Left hindlimb (tissue), 1 donor: ENCODE measurements around the gene TCF12.
"Not testable (repeated sequence)": the region's sequence is repeated elsewhere in the genome, so short reads cannot be mapped to it uniquely, and the experiment has no call there.

Experiments
- DNase-seq: peaks from one replicate; pipeline ENCODE4 v3.0.0-alpha.2; 2018

Gene TCF12

GRCh38 chr15:56948764-56949101 is 30.3 kb downstream of the TCF12 start:
- DNase-seq = no peak

DNA sequence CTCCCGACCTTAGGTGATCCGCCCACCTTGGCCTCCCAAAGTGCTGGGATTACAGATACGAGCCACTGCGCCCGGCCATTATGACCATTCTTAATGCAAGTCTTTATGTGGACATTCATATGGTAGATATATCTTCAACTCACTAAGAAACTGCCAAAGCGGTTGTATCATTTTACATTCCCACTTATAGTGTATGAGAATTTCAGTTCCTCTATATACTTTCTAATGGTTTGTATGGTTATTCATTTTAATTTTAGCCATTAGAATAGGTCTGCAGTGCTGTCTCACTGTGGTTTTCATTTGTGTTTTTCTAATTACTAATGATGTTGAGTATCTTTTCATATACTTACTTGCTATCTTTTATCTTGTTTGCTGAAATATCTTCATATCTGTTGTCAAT is 32.5 kb downstream of the TCF12 start:
- no peak for DNase-seq

GRCh38 chr15:56953790-56954189 is 35.3 kb downstream of the TCF12 start:
- no peak for DNase-seq

- DNase-seq = not testable (repeated sequence)
Observed at GRCh38 chr15:56955011-56955410, 36.6 kb downstream of the TCF12 start.

DNA sequence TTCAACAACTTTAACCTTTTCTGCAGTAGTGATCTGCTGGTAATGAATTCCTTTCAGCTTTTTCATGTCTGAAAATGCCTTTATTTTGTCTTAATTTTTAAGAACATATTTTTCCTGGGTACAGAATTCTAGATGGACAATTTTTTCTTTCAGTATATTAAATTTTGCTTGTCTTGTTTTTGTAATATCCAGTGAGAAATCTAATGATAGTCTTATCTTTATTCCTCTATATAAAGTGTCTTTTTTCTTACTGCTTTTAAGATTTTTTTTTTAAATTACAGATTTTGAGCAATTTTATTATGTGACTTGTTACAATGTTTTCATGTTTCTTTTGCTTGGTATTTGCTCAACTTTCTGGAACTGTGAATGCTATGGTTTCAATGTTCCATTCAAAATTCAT is 38.1 kb downstream of the TCF12 start:
- no peak for DNase-seq

DNA sequence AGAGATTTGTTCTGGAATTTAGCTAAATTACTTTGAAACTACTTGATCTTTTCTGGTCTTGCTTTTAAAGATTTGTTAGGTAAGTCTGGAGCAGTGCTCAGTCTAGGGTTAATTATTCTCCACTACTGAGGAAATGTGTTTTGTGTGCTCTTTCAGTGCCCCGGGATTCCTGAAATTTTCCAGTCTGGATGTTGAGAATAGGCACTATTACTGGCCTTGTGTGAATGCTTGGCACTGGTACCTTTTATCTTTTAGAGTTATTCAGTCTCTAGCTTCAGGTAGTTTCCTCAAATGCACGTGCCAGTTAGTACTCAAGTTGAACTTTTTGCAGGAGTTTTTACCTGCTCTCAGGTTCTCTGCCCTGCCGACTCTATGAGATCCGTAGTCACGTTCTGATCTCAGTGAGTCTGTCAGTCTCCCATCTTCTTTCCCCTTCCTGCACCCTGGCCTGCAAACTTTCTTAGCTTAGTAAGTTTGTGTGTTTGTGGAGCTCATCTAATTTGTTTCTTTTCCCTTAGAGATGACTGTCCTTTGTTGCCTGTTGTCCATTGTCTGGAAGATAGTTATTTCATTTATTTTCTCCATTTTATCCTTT is 39.5 kb downstream of the TCF12 start:
- DNase-seq = no peak

GRCh38 chr15:56959318-56959648 is 40.8 kb downstream of the TCF12 start:
- no peak for DNase-seq

DNA sequence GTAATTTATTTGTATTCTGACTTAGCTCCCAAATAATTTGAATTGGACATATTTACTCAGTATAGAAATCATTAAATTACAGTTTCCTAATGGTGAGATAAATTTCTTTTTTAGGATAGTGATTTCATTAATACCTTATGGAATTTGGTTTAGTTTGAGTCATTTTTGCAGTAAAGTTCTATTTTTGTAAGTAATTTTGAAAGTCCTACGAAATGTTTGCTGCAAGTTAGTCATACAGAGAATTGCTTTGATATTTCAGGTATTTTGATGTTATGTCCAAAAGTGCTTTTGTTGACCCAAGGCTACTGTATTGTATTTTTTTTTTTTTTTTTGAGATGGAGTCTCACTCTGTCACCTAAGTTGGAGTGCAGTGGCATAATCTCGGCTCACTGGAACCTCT is 41.7 kb downstream of the TCF12 start:
- no peak for DNase-seq

DNA sequence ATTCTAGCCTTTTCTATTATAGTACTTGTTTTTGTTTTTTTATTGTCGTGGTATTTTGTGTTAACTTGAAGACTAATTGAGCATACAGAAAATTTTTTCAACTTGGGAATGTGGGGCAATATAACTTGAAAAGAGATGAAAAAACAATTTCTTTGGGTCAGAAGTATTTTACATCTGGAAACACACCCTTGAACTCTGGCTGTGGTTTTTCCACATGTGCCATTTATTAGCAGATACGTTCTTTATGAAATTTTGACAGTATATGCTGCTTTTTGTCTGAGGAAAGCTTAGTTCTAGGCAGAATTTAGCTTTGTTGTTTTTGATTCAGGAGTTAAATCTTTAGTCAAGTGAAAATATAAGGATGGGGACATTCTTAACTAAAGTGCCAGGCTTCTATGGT is 44.7 kb downstream of the TCF12 start:
- DNase-seq = no peak

DNA sequence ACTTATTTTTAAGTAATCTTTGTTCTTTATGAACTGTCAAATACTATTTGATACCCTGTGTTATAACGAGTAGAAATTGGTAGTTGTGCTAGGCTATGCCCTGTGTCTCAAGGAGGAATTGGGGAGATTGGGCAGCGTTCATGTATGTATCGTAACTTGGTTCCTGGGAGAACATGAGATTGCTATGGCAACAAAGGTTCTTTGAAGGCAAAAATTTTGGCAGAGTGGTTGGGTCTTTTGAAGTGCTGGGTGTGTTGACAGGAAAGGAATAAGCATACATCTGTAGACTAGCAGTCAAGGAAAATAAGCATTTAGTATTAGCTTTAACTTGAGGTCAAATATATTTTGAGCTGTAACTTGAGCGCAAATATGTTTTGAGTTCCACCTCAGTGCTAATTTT is 45.3 kb downstream of the TCF12 start:
- DNase-seq = no peak

- DNase-seq = no peak
Observed at GRCh38 chr15:56964182-56964581, 45.7 kb downstream of the TCF12 start.

DNA sequence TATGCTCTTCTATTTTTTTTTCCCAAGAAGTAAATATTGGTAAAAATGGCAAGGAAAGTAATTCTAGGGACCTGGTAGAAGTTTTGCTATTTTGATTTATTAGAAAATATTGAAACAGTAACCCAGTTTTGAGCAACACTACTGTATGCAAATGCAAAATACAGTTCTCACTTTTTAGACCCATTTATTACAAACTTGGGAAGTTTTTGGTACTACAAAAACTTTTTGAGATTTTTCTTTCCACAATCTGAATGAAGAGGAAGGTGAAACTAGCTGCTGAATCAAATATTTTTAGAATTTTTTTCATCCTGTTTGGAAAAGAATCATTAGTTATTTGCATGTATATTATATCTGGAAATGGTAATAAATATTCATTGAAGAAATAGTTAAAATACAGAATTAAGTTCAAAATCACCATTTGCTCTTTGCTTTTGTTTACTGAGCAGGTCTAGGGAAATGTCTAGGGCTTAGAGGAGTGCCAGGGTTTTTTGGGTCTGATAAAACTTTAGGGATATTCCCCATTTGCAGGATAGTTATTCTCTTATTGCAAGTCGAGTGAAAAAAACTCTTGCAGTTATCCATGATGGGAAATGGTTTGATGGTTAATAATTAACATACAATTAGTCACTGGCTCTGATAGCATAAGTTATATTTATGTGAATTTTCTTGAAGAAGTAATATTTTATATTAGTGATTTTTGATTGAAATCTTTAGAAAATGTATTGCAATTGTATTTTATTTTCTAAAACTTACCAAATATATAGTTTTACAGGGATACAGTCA is 47.0 kb downstream of the TCF12 start:
- no peak for DNase-seq

DNA sequence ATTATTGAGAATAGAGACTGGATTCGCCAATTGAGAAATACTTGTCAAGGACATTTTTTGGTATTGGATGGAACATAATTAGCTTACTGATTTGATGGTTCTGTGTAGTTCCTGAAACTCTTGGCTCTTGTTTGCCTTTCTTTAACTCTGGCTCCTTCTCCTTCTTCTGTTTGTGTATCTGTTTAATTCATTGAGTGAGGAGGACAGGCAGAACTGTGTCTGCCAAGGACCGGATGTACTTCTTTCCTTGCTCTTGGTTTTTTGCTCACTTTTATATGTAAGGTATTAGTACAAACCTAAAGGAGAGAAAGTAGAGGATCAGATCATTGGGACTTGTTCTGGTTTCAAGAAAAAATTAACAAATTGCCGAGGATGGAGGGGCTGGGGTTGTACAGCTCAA is 48.9 kb downstream of the TCF12 start:
- DNase-seq = no peak

DNA sequence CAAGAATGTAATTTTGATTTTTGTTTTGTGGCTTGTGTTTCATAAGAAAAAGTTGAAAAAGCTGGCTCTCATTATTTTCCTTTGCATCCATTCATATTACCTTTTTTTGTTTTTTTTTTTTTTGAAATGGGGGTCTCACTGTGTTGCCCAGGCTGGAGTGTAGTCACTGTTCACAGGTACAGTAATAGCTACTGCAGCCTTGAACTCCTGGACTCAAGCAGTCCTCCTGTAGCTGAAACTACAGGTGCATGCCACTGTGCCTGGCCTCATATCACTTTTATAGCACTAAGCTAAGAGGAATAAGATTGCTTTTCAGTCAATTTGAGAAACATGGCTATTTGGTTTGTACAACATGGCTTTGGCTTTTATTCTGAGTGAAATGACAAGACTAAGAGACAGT is 49.8 kb downstream of the TCF12 start:
- DNase-seq = no peak

GRCh38 chr15:56968821-56969220 is 50.4 kb downstream of the TCF12 start:
- DNase-seq = no peak

DNA sequence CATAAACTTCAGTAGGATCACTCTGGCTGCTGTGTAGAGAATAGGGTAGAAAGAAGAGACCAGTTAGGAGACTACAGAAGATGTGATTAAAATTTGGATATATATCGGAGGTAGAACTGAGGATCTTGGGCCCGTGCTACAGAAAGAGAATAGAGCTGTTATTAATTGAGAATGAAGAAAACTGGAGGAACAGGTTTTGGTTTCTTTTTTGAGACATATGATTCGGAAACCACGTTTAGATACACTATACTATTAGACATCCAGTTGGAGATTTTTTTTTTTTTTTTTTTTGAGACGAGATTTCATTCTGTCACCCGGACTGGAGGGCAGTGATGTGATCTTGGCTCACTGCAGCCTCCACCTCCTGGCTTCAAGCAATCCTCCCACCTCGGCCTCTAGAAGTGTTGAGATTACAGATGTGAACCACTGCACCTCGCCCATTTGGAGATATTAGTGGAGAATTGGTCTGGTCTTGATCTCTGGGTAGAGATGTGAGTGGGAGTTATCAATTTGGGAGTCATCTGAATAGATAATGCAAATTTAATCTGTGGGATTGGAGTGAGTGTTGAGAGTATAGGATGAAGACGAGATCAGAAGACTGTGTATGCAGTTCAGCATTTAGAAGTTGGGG is 50.9 kb downstream of the TCF12 start:
- DNase-seq = no peak

- DNase-seq = no peak
Observed at GRCh38 chr15:56971571-56971970, 53.1 kb downstream of the TCF12 start.

DNA sequence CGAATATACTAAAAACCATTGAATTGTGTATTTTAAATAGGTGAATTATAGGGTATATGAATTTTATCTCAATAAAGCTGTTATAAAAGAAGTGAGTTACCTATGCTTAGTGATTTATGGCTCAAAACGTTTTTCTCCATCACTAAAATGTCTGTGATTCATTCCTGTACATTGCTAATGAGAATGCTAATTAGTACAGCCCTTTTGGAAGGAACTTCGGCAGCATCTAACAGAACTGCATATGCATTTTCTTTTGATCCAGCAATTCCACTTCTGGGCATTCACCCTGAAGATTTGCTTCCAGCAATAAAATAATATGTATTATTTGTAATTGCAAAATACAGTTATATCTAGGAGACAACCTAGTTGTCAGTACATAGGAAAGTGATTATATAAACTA is 53.6 kb downstream of the TCF12 start:
- DNase-seq = no peak

DNA sequence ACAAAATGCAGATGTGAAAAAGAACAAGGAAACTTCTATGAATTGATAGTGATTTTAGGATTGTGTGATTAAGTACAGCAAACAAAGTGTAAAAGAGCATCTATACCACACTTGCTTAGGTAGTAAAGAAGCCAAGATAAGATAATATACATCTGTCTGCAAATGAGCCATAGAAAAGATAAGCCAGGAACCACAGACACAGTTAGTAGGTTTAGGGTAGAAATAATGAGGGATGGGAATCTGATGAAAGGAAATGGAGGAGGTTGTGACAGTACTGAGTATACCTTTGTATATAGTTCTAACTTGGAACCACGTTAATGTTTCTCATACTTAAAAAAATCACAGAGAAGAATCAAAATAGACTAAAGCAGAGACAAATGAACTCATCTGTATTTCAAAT is 54.0 kb downstream of the TCF12 start:
- no peak for DNase-seq

GRCh38 chr15:56973463-56973862 is 55.0 kb downstream of the TCF12 start:
- no peak for DNase-seq

DNA sequence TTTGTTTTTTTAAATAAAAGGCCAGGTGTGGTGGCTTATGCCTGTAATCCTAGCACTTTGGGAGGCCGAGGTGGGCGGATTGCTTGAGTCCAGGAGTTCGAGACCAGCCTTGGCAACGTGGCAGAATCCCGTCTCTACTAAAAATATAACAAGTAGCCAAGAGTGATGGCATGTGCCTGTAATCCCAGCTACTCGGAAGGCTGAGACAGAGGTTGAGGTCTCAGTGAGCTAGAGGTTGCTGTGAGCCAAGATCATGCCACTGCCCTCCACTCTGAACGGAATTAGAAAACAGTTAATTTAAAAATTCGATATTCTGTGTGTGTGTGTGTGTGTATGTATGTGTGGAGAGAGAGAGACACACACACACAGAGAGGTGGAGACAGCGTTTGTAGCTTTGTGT is 58.8 kb downstream of the TCF12 start:
- DNase-seq = no peak

DNA sequence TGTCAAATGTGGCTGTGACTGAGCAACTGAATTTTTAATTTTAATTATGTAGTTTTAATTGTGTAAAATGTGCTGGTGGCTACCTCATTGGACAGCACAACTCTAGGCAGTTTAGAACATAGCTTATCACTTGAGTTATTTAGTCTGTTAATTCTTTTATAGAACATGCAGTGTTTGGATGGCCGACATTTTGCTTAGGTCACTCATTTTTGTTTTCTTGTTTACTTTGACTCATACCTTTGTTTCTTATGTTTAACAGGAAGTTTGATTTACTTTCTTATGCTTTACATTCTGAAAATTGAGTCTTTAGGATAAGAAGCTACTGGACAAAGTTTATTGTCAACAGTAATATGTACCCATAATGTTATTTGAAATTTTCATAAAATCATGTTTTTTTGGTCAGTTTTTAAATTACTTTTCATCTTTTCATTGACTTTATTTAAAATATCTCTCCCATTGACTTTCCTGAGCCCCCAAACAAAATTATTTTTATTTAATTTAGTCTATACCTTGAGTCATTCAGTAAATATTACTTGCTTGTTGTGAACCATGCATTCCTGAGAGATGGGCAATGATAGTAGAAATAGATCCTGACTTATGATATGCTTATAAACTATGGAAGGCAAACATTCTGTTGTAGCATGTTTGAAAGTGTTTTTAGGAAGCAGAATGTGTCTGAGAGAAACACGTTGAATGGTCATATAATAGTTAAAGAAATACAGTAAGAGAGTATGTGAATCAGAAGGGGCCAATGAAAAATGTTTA is 60.6 kb downstream of the TCF12 start:
- DNase-seq = no peak

GRCh38 chr15:56980473-56980872 is 62.0 kb downstream of the TCF12 start:
- no peak for DNase-seq

DNA sequence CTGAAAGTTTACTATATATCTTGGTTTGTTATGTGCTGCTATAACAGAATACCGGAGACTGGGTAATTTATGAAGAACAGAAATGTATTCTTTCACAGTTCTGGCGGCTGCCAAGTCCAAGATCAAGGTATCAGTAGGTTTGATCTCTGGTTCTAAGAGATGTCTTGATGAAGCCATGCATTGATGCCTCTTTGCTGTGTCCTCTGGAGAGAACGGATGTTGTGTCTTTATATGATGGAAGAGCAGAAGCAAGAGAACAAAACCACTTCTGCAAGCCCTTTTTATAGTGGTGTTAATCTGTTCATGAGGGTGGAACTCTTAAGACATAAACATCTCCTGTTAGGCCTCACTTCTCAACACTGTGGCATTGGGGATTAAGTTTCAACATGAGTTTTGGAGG is 62.7 kb downstream of the TCF12 start:
- no peak for DNase-seq
